ENCODE measurements around the gene IDE.

GRCh38 chr10:92407305-92408016 is 166.4 kb downstream of the IDE start:
- TF ChIP-seq CTCF (IDR thresholded peaks at IDR 0.05) (no peak), POLR2A (IDR thresholded peaks at IDR 0.05) (no peak)

Measured in prostate gland (tissue), 2 donors.